ENCODE data around the gene NRP1. TPM values are rescaled to one million over a fixed set of nuclear protein-coding genes. Genes with fewer than 3 reads are reported as not detected.

Gene NRP1
- total RNA-seq, 4 donors from 2014 or later = 17.7 to 47.0 (median 21.0) TPM

GRCh38 chr10:33160151-33160550, 174.3 kb downstream of the NRP1 start:
- H3K27ac ChIP-seq = no peak overlapping the region
- DNase-seq = no peak
- H3K9me3 ChIP-seq = no peaks in the 10 kb centered on the region
- no peak overlapping the region for H3K4me3 ChIP-seq
- H3K36me3 ChIP-seq = no peaks in the 10 kb centered on the region
- TF ChIP-seq POLR2A (IDR thresholded peaks at IDR 0.05) = no peak
- TF ChIP-seq CTCF (IDR thresholded peaks at IDR 0.05) = no peak
- H3K4me1 ChIP-seq = no peaks in the 10 kb centered on the region
- H3K27me3 ChIP-seq = no peaks in the 10 kb centered on the region

- no peak for DNase-seq
- H3K36me3 ChIP-seq = no peaks in the 10 kb centered on the region
- H3K27ac ChIP-seq = no peak overlapping the region
- H3K4me3 ChIP-seq = no peak overlapping the region
- H3K9me3 ChIP-seq = no peaks in the 10 kb centered on the region
- no peak for TF ChIP-seq POLR2A (IDR thresholded peaks at IDR 0.05)
- no peak for TF ChIP-seq CTCF (IDR thresholded peaks at IDR 0.05)
- no peaks in the 10 kb centered on the region for H3K4me1 ChIP-seq
- H3K27me3 ChIP-seq = no peaks in the 10 kb centered on the region
Measured at GRCh38 chr10:33157103-33157502, 177.4 kb downstream of the NRP1 start.

GRCh38 chr10:33155720-33156638, 178.5 kb downstream of the NRP1 start:
- no peak for DNase-seq
- no peaks in the 10 kb centered on the region for H3K9me3 ChIP-seq
- no peaks in the 10 kb centered on the region for H3K36me3 ChIP-seq
- no peak overlapping the region for H3K4me3 ChIP-seq
- H3K4me1 ChIP-seq = no peaks in the 10 kb centered on the region
- TF ChIP-seq POLR2A (IDR thresholded peaks at IDR 0.05) = no peak
- TF ChIP-seq CTCF (IDR thresholded peaks at IDR 0.05) = peak in 4 of 6 experiments; percentile 41 to 75 (median 66)
- H3K27me3 ChIP-seq = no peaks in the 10 kb centered on the region
- no peak overlapping the region for H3K27ac ChIP-seq

- DNase-seq = no peak
- no peaks in the 10 kb centered on the region for H3K9me3 ChIP-seq
- H3K36me3 ChIP-seq = no peaks in the 10 kb centered on the region
- TF ChIP-seq POLR2A (IDR thresholded peaks at IDR 0.05) (no peak), CTCF (IDR thresholded peaks at IDR 0.05) (no peak)
- H3K27me3 ChIP-seq = no peaks in the 10 kb centered on the region
- no peak overlapping the region for H3K27ac ChIP-seq
- H3K4me1 ChIP-seq = no peaks in the 10 kb centered on the region
- H3K4me3 ChIP-seq = no peak overlapping the region
Measured at GRCh38 chr10:33154590-33154989, 179.9 kb downstream of the NRP1 start.

GRCh38 chr10:33153968-33154327, 180.5 kb downstream of the NRP1 start:
- H3K27me3 ChIP-seq = no peaks in the 10 kb centered on the region
- no peak overlapping the region for H3K27ac ChIP-seq
- TF ChIP-seq CTCF (IDR thresholded peaks at IDR 0.05) = no peak
- TF ChIP-seq POLR2A (IDR thresholded peaks at IDR 0.05) = no peak
- no peaks in the 10 kb centered on the region for H3K9me3 ChIP-seq
- no peak for DNase-seq
- no peaks in the 10 kb centered on the region for H3K4me1 ChIP-seq
- no peak overlapping the region for H3K4me3 ChIP-seq
- H3K36me3 ChIP-seq = no peaks in the 10 kb centered on the region

Data from Peyer's patch (tissue), 4 donors.